Femur (tissue), 1 donor: ENCODE measurements around the gene EXOC4.

Experiments used
- DNase-seq: peaks from one replicate; pipeline ENCODE4 v3.0.0-alpha.2; 2017

EXOC4 gene

GRCh38 chr7:133545618-133546017, 292.7 kb downstream of the EXOC4 start:
- DNase-seq = no peak

GRCh38 chr7:133547981-133548380, 295.1 kb downstream of the EXOC4 start:
- DNase-seq = no peak

- DNase-seq = no peak
Measured at GRCh38 chr7:133549633-133550032, 296.8 kb downstream of the EXOC4 start.

- DNase-seq = no peak
Measured at GRCh38 chr7:133550145-133550544, 297.3 kb downstream of the EXOC4 start.

- no peak for DNase-seq
Measured at GRCh38 chr7:133550811-133551210, 297.9 kb downstream of the EXOC4 start.

GRCh38 chr7:133551466-133551865, 298.6 kb downstream of the EXOC4 start:
- DNase-seq = no peak

GRCh38 chr7:133552079-133552478, 299.2 kb downstream of the EXOC4 start:
- no peak for DNase-seq

- DNase-seq = no peak
Measured at GRCh38 chr7:133554330-133554729, 301.5 kb downstream of the EXOC4 start.

GRCh38 chr7:133556048-133556447, 303.2 kb downstream of the EXOC4 start:
- no peak for DNase-seq

- DNase-seq = no peak
Measured at GRCh38 chr7:133556553-133556952, 303.7 kb downstream of the EXOC4 start.

- no peak for DNase-seq
Measured at GRCh38 chr7:133560900-133561299, 308.0 kb downstream of the EXOC4 start.

- no peak for DNase-seq
Measured at GRCh38 chr7:133561396-133561795, 308.5 kb downstream of the EXOC4 start.

GRCh38 chr7:133562621-133563020, 309.7 kb downstream of the EXOC4 start:
- no peak for DNase-seq

GRCh38 chr7:133563251-133563650, 310.4 kb downstream of the EXOC4 start:
- DNase-seq = no peak

- no peak for DNase-seq
Measured at GRCh38 chr7:133564484-133564883, 311.6 kb downstream of the EXOC4 start.

- no peak for DNase-seq
Measured at GRCh38 chr7:133568544-133568943, 315.7 kb downstream of the EXOC4 start.

GRCh38 chr7:133570321-133570720, 317.4 kb downstream of the EXOC4 start:
- DNase-seq = no peak

- no peak for DNase-seq
Measured at GRCh38 chr7:133571076-133571475, 318.2 kb downstream of the EXOC4 start.

- DNase-seq = no peak
Measured at GRCh38 chr7:133572087-133572486, 319.2 kb downstream of the EXOC4 start.

- no peak for DNase-seq
Measured at GRCh38 chr7:133572843-133573242, 320.0 kb downstream of the EXOC4 start.

- DNase-seq = no peak
Measured at GRCh38 chr7:133573554-133574265, 320.8 kb downstream of the EXOC4 start.

GRCh38 chr7:133575726-133576440, 323.0 kb downstream of the EXOC4 start:
- DNase-seq = no peak

GRCh38 chr7:133576612-133577168, 323.8 kb downstream of the EXOC4 start:
- DNase-seq = no peak
